Heart left ventricle (tissue), 16 donors: ENCODE measurements around the gene PTCD3. TPM values are rescaled to one million over a fixed set of nuclear protein-coding genes. Genes with fewer than 3 reads are reported as not detected.
A peak's percentile ranks its signal among the peaks of the same experiment; 100 is the strongest.

Experiments used
- ATAC-seq, 4 donors: fragments of 200-7000 bp; cut with Tn5 transposase; one replicate each; pipeline ENCODE4 v1.9.1; 2020 to 2022; ENCODE audit warnings: moderate library complexity in 4 of 4, mild to moderate bottlenecking in 3 of 4, moderate number of reproducible peaks in 1 of 4
- DNase-seq, 5 donors: peaks; one replicate each; pipeline ENCODE4 v3.0.0-alpha.2; 2020
- H3K27ac ChIP-seq, 12 donors: fragments of 200-600 bp; sonication (generic) in 4 of 12; one replicate each; pipeline versions ENCODE4 v1.5.0 to v1.8.0; 2016 to 2022; ENCODE audit warnings: mild to moderate bottlenecking in 2 of 12
- H3K27me3 ChIP-seq, 9 donors: fragments of 200-600 bp; sonication (generic) in 2 of 9; one replicate each; pipeline versions ENCODE4 v1.5.1 to v1.8.0; 2016 to 2022; ENCODE audit warnings: mild to moderate bottlenecking in 3 of 9
- H3K36me3 ChIP-seq, 9 donors: fragments of 200-600 bp; sonication (generic) in 2 of 9; one replicate each; pipeline versions ENCODE4 v1.5.0 to v1.8.0; 2018 to 2022; ENCODE audit warnings: mild to moderate bottlenecking in 2 of 9
- H3K4me1 ChIP-seq, 12 donors: fragments of 200-600 bp; sonication (generic) in 4 of 12; one replicate each; pipeline versions ENCODE4 v1.5.0 to v1.8.0; 2016 to 2022; ENCODE audit warnings: mild to moderate bottlenecking in 3 of 12
- H3K4me3 ChIP-seq, 12 donors: fragments of 200-600 bp; sonication (generic) in 4 of 12; one replicate each; pipeline versions ENCODE4 v1.5.0 to v1.8.0; 2017 to 2022; ENCODE audit warnings: mild to moderate bottlenecking in 9 of 12, moderate library complexity in 4 of 12
- H3K9me3 ChIP-seq, 12 donors: fragments of 200-600 bp; sonication (generic) in 4 of 12; one replicate each; pipeline versions ENCODE4 v1.5.0 to v1.8.0; 2016 to 2022; ENCODE audit warnings: mild to moderate bottlenecking in 1 of 12
- POLR2A ChIP-seq, 2 donors: fragments of 450-650 bp; IDR thresholded peaks; one replicate each; pipeline ENCODE4 v1.6.1; 2017; ENCODE audit warnings: antibody characterized with exemption in 2 of 2, mild to moderate bottlenecking in 2 of 2, moderate library complexity in 2 of 2
- WGBS, 4 donors: extraction: QIAGEN DNeasy Blood & Tissue Kit in 2 of 4; methylation state at CpG; one replicate each; pipeline versions ENCODE4 v1.1.5 to v1.1.7; 2013 to 2018; 5-methylcytosine and 5-hydroxymethylcytosine counted together
- intact Hi-C, 10 donors: fragments of 100-400 bp; cut with DNase I; formaldehyde crosslinking; loops; one replicate each; pipeline versions ENCODE4 v1.11.1 to v1.14.2; 2022
- polyA plus RNA-seq, 2 donors: library from polyadenylated mRNA; stranded (reverse); fragments of 200-250 nt; gene quantifications; one replicate each; pipeline ENCODE4 v1.2.3, GENCODE V29; 2013
- total RNA-seq, 9 donors: library from RNA; depleted of rRNA in 2 of 9; stranded (reverse); fragments of >200 nt in 2 of 9; fragmentation: NEBNext Ultra II Directional in 3 of 9; extraction: Animal tissue kit (Norgen Biotek cat#: 25700) in 3 of 9; gene quantifications; one replicate each; pipeline versions ENCODE4 v1.1.0 to v1.2.4, GENCODE V29; 2016 to 2023
- TF ChIP-seq, protein P1 (sequence below), 12 donors: fragments of 200-600 bp; sonication (generic) in 4 of 12; IDR thresholded peaks; one replicate each; pipeline versions ENCODE4 v1.5.0 to v1.8.0; 2018 to 2022; ENCODE audit warnings: antibody characterized with exemption in 12 of 12, mild to moderate bottlenecking in 5 of 12
- donor health status: ischemic (EF 13 %, LVEDD 7.1; RV severe dilation, severe dysfunction).
- donor health status: healthy with polysubstance abuse.
- donor health status: DM: no; HTN: yes; CAD: no.
- donor health status: DM: no; HTN: no; CAD: no.
- donor health status: ischemic (EF 25% LVEDD 6.9; RV normal size, moderate dysfunction).
- donor health status: ischemic (EF 25% LVEDD 5.7; RV mildly dilated, moderate dysfunction).
- donor health status: healthy.
- donor health status: DM: yes; HTN: yes; CAD: no.
- donor health status: ischemic (EF 35%, LVEDD 5.7; RV mildly dilated, moderate dysfunction).
- donor health status: nonischemic (EF 11% LVEDD 7.7; RV severe dilation, severe dysfunction).
- donor health status: DM: yes; HTN: yes; CAD: no.
- donor health status: PGD.
- donor health status: ischemic (EF 29% LVEDD 5.4; RV normal size, mild dysfunction).
- donor health status: nonischemic (EF 23%, LVEDD 6.1; RV moderate dilation, normal function).

PTCD3 gene
- total and polyA plus RNA-seq, 11 donors = 25.0 to 210 (median 117) TPM

DNA sequence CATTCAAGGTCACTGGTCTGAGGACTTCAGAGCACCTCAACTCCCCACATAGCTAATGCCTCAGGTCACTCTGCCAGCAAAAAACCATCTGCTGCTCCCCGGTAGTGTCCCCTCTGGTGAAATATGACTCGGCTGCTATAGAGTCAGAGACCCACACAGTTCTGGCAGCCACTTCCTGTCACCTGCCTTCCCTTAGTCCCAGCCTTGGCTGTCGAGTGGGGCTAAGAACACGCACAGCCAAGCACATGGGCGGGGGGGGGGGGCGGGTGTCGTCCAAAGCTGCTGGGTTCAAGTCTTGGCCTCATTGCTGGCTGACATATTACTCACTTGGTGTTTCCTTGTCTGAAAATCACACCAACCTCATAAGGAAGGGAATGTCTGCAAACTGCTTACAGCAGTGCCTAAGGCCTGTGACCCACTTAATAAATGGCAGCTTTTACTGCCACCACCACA is 37.9 kb upstream of the PTCD3 start:
- 61 to 82% (median 69%) methylated on average over 5 to 7 of the region's 7 CpGs for WGBS, 4 donors
- H3K27me3 ChIP-seq = no peaks in the 10 kb centered on the region
- H3K36me3 ChIP-seq = peaks cover 4 to 76% (median 56%) of the 10 kb centered on the region in 9 donors
- DNase-seq = no peak
- peaks cover 0 to 8% (median 0%) of the 10 kb centered on the region in 12 donors for H3K9me3 ChIP-seq
- ATAC-seq = peak in 1 of 4 donors; percentile 27
- no peak overlapping the region for H3K4me3 ChIP-seq
- peaks cover 0 to 37% (median 16%) of the 10 kb centered on the region in 12 donors for H3K4me1 ChIP-seq
- TF ChIP-seq, protein P1, sequence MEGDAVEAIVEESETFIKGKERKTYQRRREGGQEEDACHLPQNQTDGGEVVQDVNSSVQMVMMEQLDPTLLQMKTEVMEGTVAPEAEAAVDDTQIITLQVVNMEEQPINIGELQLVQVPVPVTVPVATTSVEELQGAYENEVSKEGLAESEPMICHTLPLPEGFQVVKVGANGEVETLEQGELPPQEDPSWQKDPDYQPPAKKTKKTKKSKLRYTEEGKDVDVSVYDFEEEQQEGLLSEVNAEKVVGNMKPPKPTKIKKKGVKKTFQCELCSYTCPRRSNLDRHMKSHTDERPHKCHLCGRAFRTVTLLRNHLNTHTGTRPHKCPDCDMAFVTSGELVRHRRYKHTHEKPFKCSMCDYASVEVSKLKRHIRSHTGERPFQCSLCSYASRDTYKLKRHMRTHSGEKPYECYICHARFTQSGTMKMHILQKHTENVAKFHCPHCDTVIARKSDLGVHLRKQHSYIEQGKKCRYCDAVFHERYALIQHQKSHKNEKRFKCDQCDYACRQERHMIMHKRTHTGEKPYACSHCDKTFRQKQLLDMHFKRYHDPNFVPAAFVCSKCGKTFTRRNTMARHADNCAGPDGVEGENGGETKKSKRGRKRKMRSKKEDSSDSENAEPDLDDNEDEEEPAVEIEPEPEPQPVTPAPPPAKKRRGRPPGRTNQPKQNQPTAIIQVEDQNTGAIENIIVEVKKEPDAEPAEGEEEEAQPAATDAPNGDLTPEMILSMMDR (IDR thresholded peaks at IDR 0.05) = no peak
- intact Hi-C loops = no loop called here
- no peak overlapping the region for H3K27ac ChIP-seq

DNA sequence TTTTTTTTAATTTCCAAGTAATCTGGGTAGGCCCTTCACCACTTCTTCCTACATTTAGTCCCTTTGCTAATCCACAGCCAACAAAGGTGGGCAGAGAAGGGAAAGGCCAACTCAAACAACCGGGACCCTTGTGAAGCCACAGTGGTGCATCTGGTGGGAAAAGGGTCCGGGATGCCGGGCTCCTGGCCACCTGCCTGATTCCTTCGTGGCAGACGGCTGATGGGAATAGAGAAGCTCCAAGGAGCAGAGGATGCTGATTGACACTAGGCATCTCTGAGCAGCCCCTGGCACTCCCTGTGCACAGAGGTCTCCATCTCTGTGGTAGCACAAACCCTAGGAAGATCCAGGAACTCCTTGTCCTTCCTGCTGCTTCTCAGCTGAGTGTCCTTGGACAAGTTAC is 37.4 kb upstream of the PTCD3 start:
- DNase-seq (no peak), ATAC-seq (no peak)
- 96 to 100% (median 98%) methylated on average over 5 of the region's 5 CpGs for WGBS, 4 donors
- Histone ChIP-seq H3K9me3 (peaks cover 0 to 3% (median 0%) of the 10 kb centered on the region in 12 donors), H3K27me3 (no peaks in the 10 kb centered on the region), H3K4me3 (no peak overlapping the region), H3K36me3 (peaks cover 4 to 72% (median 56%) of the 10 kb centered on the region in 9 donors), H3K27ac (no peak overlapping the region), H3K4me1 (peaks cover 0 to 38% (median 16%) of the 10 kb centered on the region in 12 donors)
- TF ChIP-seq, protein P1 (IDR thresholded peaks at IDR 0.05) = no peak
- no peak for TF ChIP-seq POLR2A (IDR thresholded peaks at IDR 0.05)
- intact Hi-C loops = no loop called here

DNA sequence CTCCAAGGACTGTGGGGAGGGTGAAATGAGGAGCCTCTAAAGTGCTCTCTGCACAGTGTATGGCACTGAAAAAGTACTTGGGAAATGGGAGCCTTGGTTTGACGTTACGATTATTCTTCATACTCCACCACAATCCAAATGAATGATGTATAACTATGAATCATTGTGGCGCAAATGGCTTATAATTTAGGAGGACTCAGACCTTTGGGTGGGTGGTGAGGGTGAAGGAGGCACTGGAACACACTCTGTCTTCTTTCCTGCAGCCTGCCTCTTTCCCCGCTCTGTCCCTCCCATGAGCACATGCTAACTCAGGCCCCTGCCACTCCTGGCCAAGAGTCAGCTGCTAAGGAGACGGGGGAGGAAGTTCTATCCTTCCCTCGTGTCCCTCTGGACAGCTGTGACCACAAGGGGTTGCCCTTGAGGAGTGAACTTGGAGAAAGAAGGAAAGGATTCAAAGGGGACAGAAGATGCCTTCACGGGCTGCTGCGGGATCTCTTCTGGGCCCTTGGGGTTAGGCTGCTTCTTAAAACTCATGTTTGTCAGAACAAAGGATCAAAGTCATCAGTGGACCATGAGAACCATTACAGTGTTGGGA is 36.8 kb upstream of the PTCD3 start:
- WGBS, 4 donors = 73 to 80% (median 76%) methylated on average over 8 of the region's 8 CpGs
- H3K27me3 ChIP-seq = no peaks in the 10 kb centered on the region
- no peak for TF ChIP-seq POLR2A (IDR thresholded peaks at IDR 0.05)
- TF ChIP-seq, protein P1 (IDR thresholded peaks at IDR 0.05) = peak in 2 of 12 donors; percentile 5 to 15
- H3K4me1 ChIP-seq = peaks cover 0 to 38% (median 16%) of the 10 kb centered on the region in 12 donors
- H3K4me3 ChIP-seq = no peak overlapping the region
- intact Hi-C loops = no loop called here
- no peak overlapping the region for H3K27ac ChIP-seq
- peaks cover 4 to 72% (median 56%) of the 10 kb centered on the region in 9 donors for H3K36me3 ChIP-seq
- peak in 2 of 4 donors; percentile 26 to 29 for ATAC-seq
- DNase-seq = peak in 2 of 5 donors; percentile 36 to 68
- H3K9me3 ChIP-seq = no peaks in the 10 kb centered on the region

DNA sequence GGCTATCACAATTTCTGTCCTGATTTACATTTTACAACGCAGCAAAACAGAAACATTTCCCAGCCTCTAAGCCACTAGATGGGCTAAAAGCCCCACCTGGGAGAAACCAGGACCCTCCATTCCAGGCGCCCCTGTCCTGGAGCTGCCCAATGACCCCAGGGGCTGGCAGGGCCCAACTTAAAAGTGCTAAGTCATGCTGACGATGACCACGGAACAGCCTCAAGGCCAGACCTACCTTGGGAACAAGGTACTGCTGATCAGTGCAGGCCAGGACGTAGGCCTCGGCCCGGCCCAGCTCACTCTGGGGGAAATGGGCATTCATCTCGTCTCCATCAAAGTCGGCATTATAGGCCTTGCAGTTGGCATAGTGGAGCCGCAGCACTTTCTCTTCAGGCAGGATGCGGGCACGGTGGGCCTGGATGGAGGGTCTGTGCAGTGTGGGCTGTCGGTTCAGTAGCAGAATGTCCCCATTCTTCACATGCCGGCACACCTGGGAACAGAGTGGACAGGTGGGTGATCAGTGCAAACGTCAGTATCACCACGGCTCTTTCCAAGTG is 36.2 kb upstream of the PTCD3 start:
- intact Hi-C loops = loop anchor here in 5 of 10 donors (5.0 to 10.0 kb wide), 4 partner anchors 33 to 345 kb away; partner anchors contain the start of gene ST3GAL5 (in 1 of the 5)
- no peak for TF ChIP-seq POLR2A (IDR thresholded peaks at IDR 0.05)
- TF ChIP-seq, protein P1 (IDR thresholded peaks at IDR 0.05) = no peak
- peaks cover 4 to 72% (median 56%) of the 10 kb centered on the region in 9 donors for H3K36me3 ChIP-seq
- peaks cover 0 to 38% (median 16%) of the 10 kb centered on the region in 12 donors for H3K4me1 ChIP-seq
- no peak overlapping the region for H3K27ac ChIP-seq
- ATAC-seq = no peak
- H3K9me3 ChIP-seq = no peaks in the 10 kb centered on the region
- no peaks in the 10 kb centered on the region for H3K27me3 ChIP-seq
- DNase-seq = no peak
- H3K4me3 ChIP-seq = no peak overlapping the region
- 94 to 97% (median 96%) methylated on average over 13 to 16 of the region's 16 CpGs for WGBS, 4 donors
